H7 (cell line): ENCODE measurements around the gene NHS. TPM values are rescaled to one million over a fixed set of nuclear protein-coding genes. Genes with fewer than 3 reads are reported as not detected.
A peak's percentile ranks its signal among the peaks of the same experiment; 100 is the strongest.
"Not testable (repeated sequence)": the region's sequence is repeated elsewhere in the genome, so short reads cannot be mapped to it uniquely, and the experiment has no call there.

Experiments
- DNase-seq: peaks from one replicate; pipeline ENCODE4 v3.0.0; 2012
- H3K27me3 ChIP-seq: 2 replicates; pipeline ENCODE4 v1.6.0; 2011; ENCODE audit warnings: mild to moderate bottlenecking, low read length; ENCODE audit not compliant: control insufficient read depth, insufficient read depth
- H3K36me3 ChIP-seq: replicated peaks from 2 replicates; pipeline ENCODE4 v1.5.1; 2011; ENCODE audit warnings: low read length; ENCODE audit not compliant: control insufficient read depth, insufficient read depth
- H3K4me3 ChIP-seq: 2 replicates; pipeline ENCODE4 v1.5.1; 2011; ENCODE audit warnings: low read depth, mild to moderate bottlenecking, control low read depth, low read length, moderate library complexity; ENCODE audit not compliant: insufficient read depth
- total RNA-seq: library from RNA; depleted of rRNA; stranded (reverse); fragments of >200 nt; shearing (Covaris generic); gene quantifications from 2 replicates; pipeline ENCODE4 v1.2.3, GENCODE V29; 2014

NHS gene
- total RNA-seq, 1 experiment from 2014 or later = 5.2 TPM

GRCh38 chrX:17474892-17475291 is 99.9 kb downstream of the NHS start:
- DNase-seq = no peak

GRCh38 chrX:17475449-17476217 is 100.6 kb downstream of the NHS start:
- DNase-seq = no peak
- no peaks in the 10 kb centered on the region for H3K36me3 ChIP-seq
- no peak overlapping the region for H3K4me3 ChIP-seq
- no peaks in the 10 kb centered on the region for H3K27me3 ChIP-seq

More at GRCh38 chrX:17474892-17475291, 99.9 kb downstream of the NHS start:
- Histone ChIP-seq H3K27me3 (no peaks in the 10 kb centered on the region), H3K4me3 (no peak overlapping the region), H3K36me3 (no peaks in the 10 kb centered on the region)

DNA sequence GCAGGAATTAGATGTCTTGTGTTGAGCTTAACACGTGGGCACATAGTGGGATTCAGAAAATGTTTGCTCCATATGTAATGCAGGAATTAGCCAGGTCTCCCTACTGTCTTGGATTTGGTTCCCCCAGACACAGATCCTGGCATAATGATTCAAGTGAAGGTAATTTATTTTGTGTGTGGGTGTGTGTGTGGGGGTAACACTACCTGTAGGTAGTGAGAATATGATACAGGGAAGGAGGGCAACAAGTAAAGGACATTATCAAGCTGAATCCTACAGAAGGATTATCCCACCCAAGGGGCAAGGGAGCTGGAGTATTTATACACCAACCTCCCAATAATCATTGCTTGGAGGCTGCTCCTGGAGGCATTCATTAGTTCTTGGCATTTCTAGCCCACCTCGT is 101.4 kb downstream of the NHS start:
- H3K27me3 ChIP-seq = no peaks in the 10 kb centered on the region
- H3K36me3 ChIP-seq = no peaks in the 10 kb centered on the region
- no peak overlapping the region for H3K4me3 ChIP-seq
- no peak for DNase-seq

DNA sequence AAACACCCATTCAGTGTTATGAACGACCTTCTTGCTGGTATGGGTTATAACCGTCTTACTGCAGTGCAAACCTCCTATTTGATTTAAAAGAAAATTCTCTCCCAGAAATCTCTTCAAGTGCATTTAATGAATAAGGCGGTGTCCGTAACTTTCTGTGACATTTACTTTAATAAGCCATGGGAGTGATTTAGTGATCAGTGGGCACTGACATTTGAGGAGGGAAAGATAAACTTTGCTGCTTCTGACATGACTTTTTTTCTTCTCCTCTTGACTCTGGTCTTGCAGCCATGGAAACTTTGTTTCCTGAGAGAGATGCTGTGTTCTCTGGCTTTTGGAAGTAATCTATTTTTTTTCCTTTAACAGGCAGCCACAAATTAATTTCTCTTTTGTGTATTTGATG is 106.1 kb downstream of the NHS start:
- no peak for DNase-seq
- no peak overlapping the region for H3K4me3 ChIP-seq
- H3K36me3 ChIP-seq = no peaks in the 10 kb centered on the region
- no peaks in the 10 kb centered on the region for H3K27me3 ChIP-seq

GRCh38 chrX:17484592-17484991 is 109.6 kb downstream of the NHS start:
- Histone ChIP-seq H3K27me3 (no peaks in the 10 kb centered on the region), H3K36me3 (no peaks in the 10 kb centered on the region), H3K4me3 (no peak overlapping the region)
- peak; percentile 11 for DNase-seq

GRCh38 chrX:17485391-17485790 is 110.4 kb downstream of the NHS start:
- Histone ChIP-seq H3K4me3 (no peak overlapping the region), H3K36me3 (no peaks in the 10 kb centered on the region)
- DNase-seq = no peak

GRCh38 chrX:17488036-17488435 is 113.0 kb downstream of the NHS start:
- Histone ChIP-seq H3K36me3 (no peaks in the 10 kb centered on the region), H3K4me3 (no peak overlapping the region), H3K27me3 (no peaks in the 10 kb centered on the region)
- no peak for DNase-seq

More at GRCh38 chrX:17485391-17485790, 110.4 kb downstream of the NHS start:
- no peaks in the 10 kb centered on the region for H3K27me3 ChIP-seq

DNA sequence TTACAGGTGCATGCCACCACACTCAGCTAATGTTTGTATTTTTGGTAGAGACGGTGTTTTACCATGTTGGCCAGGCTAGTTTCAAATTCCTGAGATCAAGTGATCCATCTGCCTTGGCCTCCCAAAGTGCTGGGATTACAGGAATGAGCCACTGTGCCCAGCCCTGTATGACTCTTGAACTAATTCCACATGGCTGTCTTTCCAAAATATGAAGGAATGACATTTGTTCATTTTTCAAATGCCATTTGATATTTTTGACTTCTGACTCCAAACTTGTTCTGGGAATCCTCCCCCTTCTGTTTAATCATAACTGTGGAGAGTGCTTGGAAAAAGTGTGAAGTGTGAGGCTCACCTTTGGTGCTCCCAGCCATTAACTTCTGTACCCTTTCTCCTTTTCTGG is 119.2 kb downstream of the NHS start:
- Histone ChIP-seq H3K4me3 (no peak overlapping the region), H3K27me3 (no peaks in the 10 kb centered on the region), H3K36me3 (no peaks in the 10 kb centered on the region)
- DNase-seq = no peak

- Histone ChIP-seq H3K4me3 (no peak overlapping the region), H3K27me3 (no peaks in the 10 kb centered on the region), H3K36me3 (no peaks in the 10 kb centered on the region)
- DNase-seq = no peak
Observed at GRCh38 chrX:17495052-17495451, 120.1 kb downstream of the NHS start.

- Histone ChIP-seq H3K4me3 (no peak overlapping the region), H3K27me3 (no peaks in the 10 kb centered on the region), H3K36me3 (no peaks in the 10 kb centered on the region)
- DNase-seq = no peak
Observed at GRCh38 chrX:17496407-17496806, 121.4 kb downstream of the NHS start.

DNA sequence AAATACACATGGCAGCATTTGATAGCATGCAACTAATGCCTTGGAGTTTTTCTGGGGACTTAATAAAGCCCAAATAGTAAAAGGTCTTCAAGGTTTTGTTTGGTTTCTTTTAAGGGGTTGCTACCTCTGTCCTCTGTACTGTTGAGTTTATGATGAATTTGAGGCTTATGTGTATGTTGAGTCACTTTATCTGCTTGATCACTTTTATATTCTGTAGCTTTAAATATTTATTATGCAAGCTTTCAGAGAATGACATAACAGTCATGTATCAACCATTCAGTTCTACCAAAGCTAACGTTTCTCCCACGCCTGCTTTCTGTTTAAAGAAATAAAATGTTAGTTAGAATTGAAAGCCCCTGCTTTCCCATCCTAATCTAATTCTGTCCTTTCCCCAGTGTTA is 122.2 kb downstream of the NHS start:
- DNase-seq = no peak

GRCh38 chrX:17499512-17499911 is 124.5 kb downstream of the NHS start:
- no peak overlapping the region for H3K4me3 ChIP-seq
- H3K36me3 ChIP-seq = no peaks in the 10 kb centered on the region
- no peaks in the 10 kb centered on the region for H3K27me3 ChIP-seq
- DNase-seq = peak; percentile 30

More for the DNA sequence above, 122.2 kb downstream of the NHS start:
- H3K27me3 ChIP-seq = no peaks in the 10 kb centered on the region
- no peak overlapping the region for H3K4me3 ChIP-seq
- no peaks in the 10 kb centered on the region for H3K36me3 ChIP-seq

- Histone ChIP-seq H3K4me3 (no peak overlapping the region), H3K27me3 (no peaks in the 10 kb centered on the region), H3K36me3 (no peaks in the 10 kb centered on the region)
- no peak for DNase-seq
Observed at GRCh38 chrX:17500145-17500579, 125.2 kb downstream of the NHS start.

DNA sequence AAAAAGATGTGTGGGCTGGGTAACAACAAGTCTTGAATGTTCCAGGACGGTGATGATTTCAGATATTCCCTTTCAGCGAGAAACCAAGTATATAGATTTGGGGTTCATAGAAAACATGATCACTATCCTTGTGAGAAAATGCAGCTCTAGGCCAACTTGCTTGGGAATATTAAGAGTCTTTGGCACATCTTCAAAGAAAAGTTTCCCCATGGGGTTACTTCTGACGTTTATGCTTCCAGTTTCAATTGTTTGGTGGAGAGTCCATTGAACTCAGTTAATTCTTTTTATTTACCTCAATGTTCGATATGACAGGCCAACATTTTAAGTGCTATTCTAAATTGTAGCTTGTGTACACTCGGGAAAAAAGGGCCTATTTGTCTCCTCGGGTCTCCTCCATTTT is 126.7 kb downstream of the NHS start:
- H3K36me3 ChIP-seq = no peaks in the 10 kb centered on the region
- no peak for DNase-seq
- H3K4me3 ChIP-seq = no peak overlapping the region
- H3K27me3 ChIP-seq = no peaks in the 10 kb centered on the region

DNA sequence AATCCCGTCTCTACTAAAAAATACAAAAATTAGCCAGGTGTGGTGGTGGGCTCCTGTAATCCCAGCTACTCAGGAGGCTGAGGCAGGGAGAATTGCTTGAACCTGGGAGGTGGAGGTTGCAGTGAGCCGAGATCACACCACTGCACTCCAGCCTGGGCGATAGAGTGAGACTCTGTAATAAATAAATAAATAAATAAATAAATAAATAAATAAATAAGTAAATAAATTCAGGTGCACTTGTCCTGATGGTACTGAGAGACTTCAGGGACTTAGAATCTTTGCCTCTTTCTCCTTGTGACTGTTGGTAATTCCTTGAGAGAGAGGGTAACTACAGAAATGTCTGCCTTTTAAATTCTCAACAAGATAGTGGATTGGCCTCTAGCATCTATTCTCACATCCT is 131.4 kb downstream of the NHS start:
- DNase-seq, H3K4me3 ChIP-seq, H3K27me3 ChIP-seq, H3K36me3 ChIP-seq: not testable (repeated sequence)

DNA sequence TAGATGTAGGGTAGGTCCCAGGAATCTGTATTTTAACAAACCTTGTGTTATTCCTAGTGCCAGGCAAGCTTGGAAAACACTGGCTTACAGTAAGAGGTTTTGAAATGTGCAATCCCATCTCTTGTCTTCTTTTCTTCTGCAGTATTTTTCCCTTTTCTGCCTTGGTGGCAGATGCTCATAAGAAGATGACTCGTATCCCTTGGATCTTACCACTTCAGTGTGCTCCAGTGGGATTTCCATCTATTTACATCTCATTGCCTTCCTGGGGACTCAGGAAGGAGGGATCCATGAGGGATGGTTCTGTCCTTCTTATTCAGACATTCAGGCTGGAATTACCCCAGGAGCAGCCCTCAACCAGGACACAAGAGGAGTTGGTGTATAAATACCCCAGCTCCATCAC is 136.6 kb downstream of the NHS start:
- no peak for DNase-seq
- H3K36me3 ChIP-seq = no peaks in the 10 kb centered on the region
- H3K4me3 ChIP-seq = no peak overlapping the region
- no peaks in the 10 kb centered on the region for H3K27me3 ChIP-seq
